Stimulated activated CD4-positive, alpha-beta T cell treated with anti-CD3 and anti-CD28 coated beads, Interleukin-1b, Interleukin-23, amount 100 ng/mL, for 24 hours (primary cell): ENCODE results near the gene SPTBN5.

Experiments
- DNase-seq, 4 experiments: peaks; one replicate each; pipeline ENCODE4 v3.0.0-alpha.2; 2020; ENCODE audit warnings: low read depth in 4 of 4, low spot score in 1 of 4

The SPTBN5 gene

GRCh38 chr15:41904541-41905005 lies 10.7 kb upstream of the SPTBN5 start:
- peak in 3 of 4 experiments; percentile 47 to 55 (median 48) for DNase-seq

GRCh38 chr15:41903782-41904181 lies 9.9 kb upstream of the SPTBN5 start:
- no peak for DNase-seq

GRCh38 chr15:41901431-41901830 lies 7.6 kb upstream of the SPTBN5 start:
- DNase-seq: no peak

GRCh38 chr15:41900526-41901380 lies 6.9 kb upstream of the SPTBN5 start:
- DNase-seq: no peak

- DNase-seq: no peak
Measured at GRCh38 chr15:41899854-41900442, 6.1 kb upstream of the SPTBN5 start.

DNA sequence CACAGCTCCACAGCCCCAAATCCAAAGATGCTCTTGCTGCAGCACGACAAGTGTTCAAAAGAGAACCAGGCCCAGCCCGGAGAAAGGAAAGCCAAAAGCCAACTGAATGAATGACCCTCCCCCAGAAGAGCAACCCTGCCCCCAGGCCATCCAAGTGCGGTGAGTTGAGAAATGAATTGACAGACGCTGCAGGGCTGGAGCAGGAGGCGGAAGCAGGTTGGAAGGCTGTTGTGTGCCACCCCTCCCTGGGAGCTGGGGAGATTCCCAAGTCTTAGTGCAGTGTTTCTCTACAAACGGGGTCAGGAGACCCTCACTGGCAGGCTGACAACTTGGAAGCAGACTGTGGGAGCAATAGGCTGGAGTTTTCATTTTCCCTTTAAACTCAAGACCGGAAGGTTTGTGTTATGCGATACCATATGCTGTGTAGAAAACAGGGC lies 3.5 kb upstream of the SPTBN5 start:
- DNase-seq: no peak

- no peak for DNase-seq
Measured at GRCh38 chr15:41896566-41896965, 2.7 kb upstream of the SPTBN5 start.

DNA sequence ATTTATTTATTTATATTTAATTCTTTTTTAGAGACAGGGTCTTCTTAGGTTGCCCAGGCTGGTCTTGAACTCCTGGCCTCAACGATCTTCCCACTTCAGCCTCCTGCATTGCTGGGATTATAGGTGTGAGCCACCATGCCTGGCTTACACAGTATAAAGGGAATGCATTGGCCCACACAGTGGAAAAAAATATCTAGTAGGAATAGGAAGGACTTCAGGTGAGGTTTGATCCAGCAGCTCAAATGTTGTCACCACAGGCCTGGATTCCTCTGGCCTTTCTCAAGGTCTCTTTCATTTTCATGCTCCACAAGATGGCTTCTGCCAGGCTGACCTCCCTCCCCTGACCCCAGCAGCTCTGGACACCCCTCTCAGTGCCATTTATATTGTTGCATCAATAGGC lies 2.1 kb upstream of the SPTBN5 start:
- no peak for DNase-seq

GRCh38 chr15:41895491-41895890 lies 1.6 kb upstream of the SPTBN5 start:
- no peak for DNase-seq

GRCh38 chr15:41894791-41895463 lies 1.1 kb upstream of the SPTBN5 start:
- peak; percentile 25 to 51 (median 38) for DNase-seq

DNA sequence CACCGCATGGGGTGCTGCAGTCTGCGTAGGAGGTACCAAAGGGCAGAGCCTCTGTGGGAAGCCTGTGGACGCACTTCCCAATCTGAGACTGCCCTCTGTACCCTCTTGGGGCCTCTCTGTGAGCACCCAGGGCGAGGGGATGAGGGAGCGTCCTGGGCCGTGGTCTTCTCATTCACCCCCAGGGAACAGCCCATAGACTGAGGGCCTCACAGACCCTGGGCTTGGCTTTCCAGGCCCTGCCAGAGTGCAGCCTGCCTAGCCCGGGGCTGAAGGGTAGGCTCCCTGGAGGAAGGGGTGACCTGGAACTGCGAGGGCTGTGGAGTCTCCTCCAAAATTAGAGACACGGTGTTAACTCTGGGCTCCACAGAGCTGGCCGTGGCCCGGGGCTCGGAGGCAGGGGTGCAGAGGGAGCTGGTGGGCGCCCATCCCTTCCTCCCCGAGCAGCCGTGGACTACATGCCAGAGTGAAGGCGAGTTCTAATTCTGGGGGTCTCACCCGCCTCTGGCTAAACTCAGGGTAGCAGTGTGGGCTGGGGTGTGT lies 468 bp upstream of the SPTBN5 start:
- no peak for DNase-seq

GRCh38 chr15:41892621-41893421 lies 1.0 kb downstream of the SPTBN5 start:
- no peak for DNase-seq

DNA sequence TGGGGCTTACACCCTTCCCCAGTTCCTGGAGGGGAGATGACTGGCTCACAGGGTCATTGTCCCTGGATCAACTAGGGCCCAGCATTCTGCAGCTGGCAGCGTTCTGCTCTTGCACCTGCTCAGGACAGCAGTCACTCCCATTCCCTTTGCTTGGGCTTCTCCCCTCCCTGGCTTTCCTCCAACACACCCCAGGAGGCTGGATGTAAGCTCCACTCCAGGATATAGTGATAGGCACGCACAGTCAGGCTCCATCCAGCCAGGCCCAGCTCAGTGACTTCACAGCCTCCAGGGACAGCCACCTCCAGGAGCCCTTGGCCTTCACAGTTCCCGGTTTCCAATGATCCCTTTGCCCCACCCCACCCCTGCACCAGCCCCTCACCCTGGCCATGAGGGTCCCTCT lies 1.9 kb downstream of the SPTBN5 start:
- DNase-seq: no peak

DNA sequence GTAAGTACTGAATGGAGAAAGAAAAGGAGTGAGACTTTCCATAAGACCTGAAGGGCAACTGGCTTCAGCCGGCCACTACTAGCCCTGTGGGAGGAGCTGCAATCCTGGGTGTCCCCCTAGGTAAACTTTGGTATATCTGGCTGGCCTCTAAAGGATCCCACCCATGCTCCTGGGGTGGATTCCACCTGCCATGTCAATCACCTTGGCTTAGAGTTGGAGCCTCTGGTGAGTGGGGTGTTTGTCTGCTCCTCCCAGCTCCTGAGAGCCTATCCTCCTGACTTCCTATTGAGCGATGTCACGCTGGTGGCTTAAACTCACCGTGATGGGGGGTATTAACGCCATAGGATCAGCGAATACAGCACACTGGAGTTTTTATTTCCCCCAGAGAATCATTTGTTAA lies 2.6 kb downstream of the SPTBN5 start:
- no peak for DNase-seq

DNA sequence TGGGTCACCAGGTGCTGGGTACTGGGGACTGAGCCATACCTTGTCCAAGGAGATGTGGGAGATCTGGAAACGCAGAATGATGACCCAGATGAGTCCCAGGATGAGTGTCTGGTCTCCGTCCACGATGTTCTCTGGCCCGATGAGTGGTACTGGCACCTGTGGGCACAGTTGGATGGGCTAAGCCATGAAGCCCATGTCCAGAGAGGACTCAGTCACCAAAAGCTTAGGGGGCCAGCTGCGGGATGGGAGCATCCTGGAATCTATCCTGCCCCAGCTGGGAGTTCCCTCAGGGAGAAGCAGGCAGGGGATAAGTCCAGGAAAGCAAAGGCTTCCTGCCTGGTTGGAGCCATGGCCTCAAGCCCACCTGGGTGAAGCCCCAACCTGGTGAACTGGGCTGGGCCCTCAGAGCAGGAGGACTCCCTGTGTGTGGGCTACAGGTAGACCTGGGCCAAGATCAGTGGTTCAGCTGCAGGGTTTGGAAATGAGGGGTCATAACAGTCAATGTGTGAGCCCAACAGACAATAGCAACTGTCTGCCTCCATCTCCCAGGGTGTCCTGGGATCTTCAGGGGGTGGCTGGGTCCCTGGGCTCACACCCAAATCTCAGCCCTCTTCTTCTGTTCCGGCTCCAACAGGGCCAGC lies 3.7 kb downstream of the SPTBN5 start:
- DNase-seq: no peak

DNA sequence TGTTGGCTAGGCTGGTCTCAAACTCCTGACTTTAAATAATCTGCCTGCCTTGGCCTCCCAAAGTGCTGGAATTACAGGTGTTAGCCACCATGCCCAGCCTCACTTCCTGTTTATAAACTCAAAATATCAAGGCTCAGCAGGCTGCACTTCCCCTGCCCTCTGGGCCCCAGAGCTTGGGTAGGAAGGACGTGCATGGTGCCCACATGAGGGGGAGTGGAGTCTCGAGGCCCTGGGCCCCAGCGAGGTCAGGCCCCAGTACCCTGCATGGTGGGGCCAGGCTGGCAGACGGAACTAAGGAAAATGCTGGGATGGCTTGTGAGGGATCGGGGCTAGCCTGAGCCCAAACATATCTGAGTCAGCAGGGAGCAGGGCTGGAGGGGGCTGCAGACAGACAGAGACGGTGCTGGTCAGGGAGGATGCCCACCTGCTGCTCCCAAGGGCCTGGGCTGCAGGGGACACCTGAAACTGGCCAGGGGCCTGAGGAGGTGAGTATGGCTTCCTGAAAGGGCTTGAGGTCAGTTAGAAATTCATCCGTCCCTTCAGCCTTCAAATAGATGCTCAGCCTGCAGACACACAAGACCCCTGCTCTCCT lies 5.1 kb downstream of the SPTBN5 start:
- DNase-seq: no peak

GRCh38 chr15:41887893-41888292 lies 6.0 kb downstream of the SPTBN5 start:
- no peak for DNase-seq

GRCh38 chr15:41887161-41887560 lies 6.7 kb downstream of the SPTBN5 start:
- no peak for DNase-seq

DNA sequence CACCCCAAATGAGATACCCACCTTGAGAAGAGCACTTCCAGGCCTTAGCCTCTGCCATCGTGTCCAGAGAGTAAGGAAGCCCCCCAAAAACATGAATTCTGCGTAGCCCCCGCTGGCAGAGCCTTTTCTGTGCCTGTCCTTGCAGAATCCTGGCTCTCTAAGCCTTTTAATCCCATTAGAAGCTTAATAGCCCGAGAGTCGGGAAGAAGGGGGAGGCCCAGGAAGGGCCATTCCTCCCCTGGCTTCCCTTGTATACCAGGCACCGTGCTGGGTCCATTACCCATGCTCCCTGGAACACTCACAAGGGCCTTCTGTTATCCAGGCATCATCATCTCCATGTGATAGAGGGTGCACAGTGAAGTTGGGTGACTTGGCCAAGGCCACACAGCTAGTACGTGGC lies 7.1 kb downstream of the SPTBN5 start:
- DNase-seq: no peak

DNA sequence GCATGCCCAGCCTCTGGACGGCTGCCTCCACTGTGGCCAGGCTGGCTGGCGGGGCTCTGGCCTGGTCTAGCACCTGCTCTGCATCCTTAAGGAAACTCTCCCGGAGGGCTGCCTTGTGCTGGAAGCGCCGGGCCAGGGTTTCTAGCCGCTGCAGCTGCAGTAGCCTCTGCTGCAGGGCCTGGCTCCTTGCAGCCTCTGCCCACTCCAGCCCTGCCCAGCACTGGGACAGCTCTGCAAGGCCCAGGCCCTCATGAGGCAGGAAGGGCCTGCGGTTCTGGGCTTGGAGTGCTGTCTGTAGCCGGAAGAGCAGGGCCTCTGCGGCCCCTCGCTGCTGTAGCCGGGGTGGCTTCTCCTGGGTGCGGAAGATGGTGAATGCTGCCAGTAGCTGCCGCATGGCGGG lies 8.0 kb downstream of the SPTBN5 start:
- DNase-seq: no peak
